Neuronal stem cell (in vitro differentiated cells): ENCODE measurements around the gene TMEM147.

Experiments
- DNase-seq: peaks from one replicate; pipeline ENCODE4 v3.0.0-alpha.2; 2013; ENCODE audit warnings: low spot score
- H2AFZ ChIP-seq: one replicate; pipeline ENCODE4 v1.6.1; 2013; ENCODE audit warnings: mild to moderate bottlenecking, low read length, inconsistent platforms
- H2AK5ac ChIP-seq: 2 replicates; pipeline ENCODE4 v1.6.1; 2013; ENCODE audit warnings: low read depth, mild to moderate bottlenecking, inconsistent platforms, low read length, moderate library complexity, mixed read lengths
- H2BK120ac ChIP-seq: 2 replicates; pipeline ENCODE4 v1.6.1; 2013; ENCODE audit warnings: low read depth, mild to moderate bottlenecking, inconsistent platforms, low read length, moderate library complexity, mixed read lengths
- H2BK12ac ChIP-seq: one replicate; pipeline ENCODE4 v1.6.1; 2013; ENCODE audit warnings: low read length, inconsistent platforms
- H2BK15ac ChIP-seq: 2 replicates; pipeline ENCODE4 v1.6.1; 2013; ENCODE audit warnings: mild to moderate bottlenecking, low read length, inconsistent platforms, mixed read lengths
- H2BK5ac ChIP-seq: one replicate; pipeline ENCODE4 v1.6.1; 2013; ENCODE audit warnings: inconsistent platforms, mild to moderate bottlenecking, low read length, moderate library complexity
- H3K14ac ChIP-seq: one replicate; pipeline ENCODE4 v1.6.1; 2013; ENCODE audit warnings: low read length, inconsistent platforms
- H3K18ac ChIP-seq: 2 replicates; pipeline ENCODE4 v1.6.1; 2013; ENCODE audit warnings: low read length, inconsistent platforms
- H3K23ac ChIP-seq: 2 replicates; pipeline ENCODE4 v1.6.1; 2013; ENCODE audit warnings: low read depth, mild to moderate bottlenecking, mixed read lengths, low read length, inconsistent platforms; ENCODE audit not compliant: poor library complexity
- H3K27ac ChIP-seq: replicated peaks from 3 replicates; pipeline ENCODE4 v1.5.1; 2013; ENCODE audit warnings: low read length, inconsistent platforms
- H3K27me3 ChIP-seq, 3 experiments: 2 replicates each; pipeline ENCODE4 v1.6.1; 2013; ENCODE audit warnings: low read length in 3 of 3, mild to moderate bottlenecking in 2 of 3, inconsistent platforms in 1 of 3, low read depth in 1 of 3, mixed read lengths in 1 of 3, moderate library complexity in 1 of 3; ENCODE audit not compliant: control insufficient read depth in 3 of 3, insufficient read depth in 3 of 3
- H3K36me3 ChIP-seq, 2 donors: replicated peaks in 1 of 2; 2 replicates each; pipeline ENCODE4 v1.6.1; 2013; ENCODE audit warnings: low read length in 2 of 2; ENCODE audit not compliant: control insufficient read depth in 2 of 2, insufficient read depth in 2 of 2
- H3K4ac ChIP-seq: 2 replicates; pipeline ENCODE4 v1.6.1; 2013; ENCODE audit warnings: inconsistent platforms, mild to moderate bottlenecking, low read length, moderate library complexity
- H3K4me1 ChIP-seq, 2 donors: 1 replicate in 1 of 2; 2 replicates in 1 of 2; pipeline ENCODE4 v1.6.1; 2013; ENCODE audit warnings: low read length in 2 of 2, low read depth in 1 of 2; ENCODE audit not compliant: control insufficient read depth in 2 of 2, insufficient read depth in 1 of 2
- H3K4me2 ChIP-seq: one replicate; pipeline ENCODE4 v1.6.1; 2013; ENCODE audit warnings: mild to moderate bottlenecking, low read length, inconsistent platforms; ENCODE audit not compliant: insufficient read depth, poor library complexity, severe bottlenecking
- H3K4me3 ChIP-seq, 2 donors: 2 replicates each; pipeline ENCODE4 v1.5.1; 2013; ENCODE audit warnings: low read length in 2 of 2, mild to moderate bottlenecking in 2 of 2, inconsistent platforms in 1 of 2, moderate library complexity in 1 of 2
- H3K79me1 ChIP-seq: one replicate; pipeline ENCODE4 v1.6.1; 2013; ENCODE audit warnings: low read depth, mild to moderate bottlenecking, inconsistent platforms, low read length, moderate library complexity
- H3K9ac ChIP-seq: one replicate; pipeline ENCODE4 v1.6.1; 2013; ENCODE audit warnings: mild to moderate bottlenecking, low read depth, low read length, inconsistent platforms; ENCODE audit not compliant: poor library complexity
- H3K9me3 ChIP-seq, 2 donors: replicated peaks in 1 of 2; 2 replicates each; pipeline versions ENCODE3 to v1.6.1; 2013; ENCODE audit warnings: low read length in 2 of 2, mild to moderate bottlenecking in 2 of 2, inconsistent platforms in 1 of 2, low read depth in 1 of 2, mixed read lengths in 1 of 2, moderate library complexity in 1 of 2; ENCODE audit not compliant: control insufficient read depth in 2 of 2, insufficient read depth in 1 of 2
- H4K8ac ChIP-seq: one replicate; pipeline ENCODE4 v1.6.1; 2013; ENCODE audit warnings: low read depth, mild to moderate bottlenecking, inconsistent platforms, low read length, moderate library complexity
- H4K91ac ChIP-seq: one replicate; pipeline ENCODE4 v1.6.1; 2013; ENCODE audit warnings: low read length, low read depth, mild to moderate bottlenecking, inconsistent platforms; ENCODE audit not compliant: poor library complexity
- WGBS, 2 donors: extraction: QIAGEN DNeasy Blood & Tissue Kit; methylation state at CpG; one replicate each; pipeline ENCODE4 v1.1.7; 2013; ENCODE audit warnings: missing lambda C conversion rate in 2 of 2, mixed read lengths in 1 of 2; ENCODE audit not compliant: insufficient read length in 2 of 2, insufficient replicate concordance in 1 of 2; ENCODE audit errors: extremely low coverage in 2 of 2; 5-methylcytosine and 5-hydroxymethylcytosine counted together

The TMEM147 gene

GRCh38 chr19:35559781-35560180, 14.4 kb downstream of the TMEM147 start:
- H3K36me3 ChIP-seq: no peaks in the 10 kb centered on the region
- H3K27me3 ChIP-seq: peaks cover 2 to 66% (median 32%) of the 10 kb centered on the region in 3 experiments
- DNase-seq: no peak
- WGBS, 2 donors: no CpG with 5 or more reads among the region's 23 CpGs
- H2AK5ac ChIP-seq: peak overlapping the region; percentile 78
- peak overlapping the region; percentile 84 for H3K4ac ChIP-seq
- H2BK12ac ChIP-seq: peak overlapping the region; percentile 73
- H3K9ac ChIP-seq: no peak overlapping the region
- no peak overlapping the region for H3K4me3 ChIP-seq
- peak overlapping the region; percentile 83 for H3K23ac ChIP-seq
- H3K4me1 ChIP-seq: peaks cover 0 to 3% of the 10 kb centered on the region in 2 donors
- H3K4me2 ChIP-seq: no peak overlapping the region
- H2BK15ac ChIP-seq: peak overlapping the region; percentile 43
- no peak overlapping the region for H3K27ac ChIP-seq
- no peak overlapping the region for H2BK120ac ChIP-seq
- H2AFZ ChIP-seq: no peak overlapping the region
- H4K8ac ChIP-seq: no peak overlapping the region
- peaks cover 2% of the 10 kb centered on the region for H3K79me1 ChIP-seq
- no peak overlapping the region for H4K91ac ChIP-seq
- H3K18ac ChIP-seq: no peak overlapping the region
- H3K14ac ChIP-seq: peak overlapping the region; percentile 82
- peaks cover 0 to 4% of the 10 kb centered on the region in 2 donors for H3K9me3 ChIP-seq
- no peak overlapping the region for H2BK5ac ChIP-seq

GRCh38 chr19:35560271-35560670, 14.8 kb downstream of the TMEM147 start:
- H2BK15ac ChIP-seq: peak overlapping the region; percentile 43

GRCh38 chr19:35560677-35561076, 15.3 kb downstream of the TMEM147 start:
- no peak overlapping the region for H3K4me3 ChIP-seq
- peaks cover 0 to 3% of the 10 kb centered on the region in 2 donors for H3K4me1 ChIP-seq
- no peak overlapping the region for H4K91ac ChIP-seq
- no peak overlapping the region for H2BK12ac ChIP-seq
- no peak overlapping the region for H4K8ac ChIP-seq
- no peak overlapping the region for H2BK120ac ChIP-seq
- H2BK15ac ChIP-seq: no peak overlapping the region
- no peak overlapping the region for H2AK5ac ChIP-seq
- no peak overlapping the region for H2BK5ac ChIP-seq
- H3K14ac ChIP-seq: no peak overlapping the region
- no peak overlapping the region for H3K9ac ChIP-seq
- no peak overlapping the region for H3K4ac ChIP-seq
- WGBS, 2 donors: no CpG with 5 or more reads among the region's 6 CpGs
- no peaks in the 10 kb centered on the region for H3K36me3 ChIP-seq
- no peak overlapping the region for H3K23ac ChIP-seq
- H3K79me1 ChIP-seq: peaks cover 2% of the 10 kb centered on the region
- no peak overlapping the region for H3K27ac ChIP-seq
- H3K4me2 ChIP-seq: no peak overlapping the region
- H2AFZ ChIP-seq: no peak overlapping the region
- H3K18ac ChIP-seq: no peak overlapping the region
- peaks cover 0 to 4% of the 10 kb centered on the region in 2 donors for H3K9me3 ChIP-seq
- no peak for DNase-seq
- peaks cover 2 to 68% (median 30%) of the 10 kb centered on the region in 3 experiments for H3K27me3 ChIP-seq

More at GRCh38 chr19:35560271-35560670, 14.8 kb downstream of the TMEM147 start:
- peaks cover 2 to 69% (median 30%) of the 10 kb centered on the region in 3 experiments for H3K27me3 ChIP-seq
- H2AFZ ChIP-seq: no peak overlapping the region
- H3K4ac ChIP-seq: peak overlapping the region; percentile 84
- H4K91ac ChIP-seq: no peak overlapping the region
- no peak overlapping the region for H3K27ac ChIP-seq
- H2BK120ac ChIP-seq: no peak overlapping the region
- H2BK12ac ChIP-seq: peak overlapping the region; percentile 73
- DNase-seq: no peak
- peaks cover 0 to 4% of the 10 kb centered on the region in 2 donors for H3K9me3 ChIP-seq
- no peak overlapping the region for H3K9ac ChIP-seq
- H3K4me1 ChIP-seq: peaks cover 0 to 3% of the 10 kb centered on the region in 2 donors
- H2BK5ac ChIP-seq: no peak overlapping the region
- H3K4me3 ChIP-seq: no peak overlapping the region
- H4K8ac ChIP-seq: no peak overlapping the region
- no CpG with 5 or more reads among the region's 18 CpGs for WGBS, 2 donors
- H3K79me1 ChIP-seq: peaks cover 2% of the 10 kb centered on the region
- H3K4me2 ChIP-seq: no peak overlapping the region
- H3K36me3 ChIP-seq: no peaks in the 10 kb centered on the region
- H3K14ac ChIP-seq: no peak overlapping the region
- no peak overlapping the region for H3K18ac ChIP-seq
- H2AK5ac ChIP-seq: peak overlapping the region; percentile 78
- H3K23ac ChIP-seq: no peak overlapping the region

- Histone ChIP-seq H3K18ac (no peak overlapping the region), H3K79me1 (peaks cover 2% of the 10 kb centered on the region), H3K9me3 (peaks cover 0 to 4% of the 10 kb centered on the region in 2 donors), H3K4me3 (peak overlapping the region in 1 of 2 donors; percentile 10), H2BK15ac (no peak overlapping the region), H3K4ac (no peak overlapping the region), H2BK120ac (no peak overlapping the region), H3K27ac (no peak overlapping the region), H3K14ac (peak overlapping the region; percentile 32), H3K4me2 (no peak overlapping the region), H2BK5ac (no peak overlapping the region), H3K9ac (peak overlapping the region; percentile 65), H3K36me3 (no peaks in the 10 kb centered on the region), H4K91ac (no peak overlapping the region), H2AFZ (no peak overlapping the region), H2BK12ac (no peak overlapping the region), H4K8ac (no peak overlapping the region), H2AK5ac (no peak overlapping the region), H3K4me1 (peaks cover 0 to 3% of the 10 kb centered on the region in 2 donors), H3K23ac (peak overlapping the region; percentile 83), H3K27me3 (peaks cover 2 to 63% (median 30%) of the 10 kb centered on the region in 3 experiments)
- no CpG with 5 or more reads among the region's 6 CpGs for WGBS, 2 donors
- DNase-seq: no peak
Measured at GRCh38 chr19:35561436-35561835, 16.0 kb downstream of the TMEM147 start.
